PC-3 (cell line): ENCODE measurements around the gene RPS6KC1.

Source experiments
- CTCF ChIP-seq: fragments of 300-600 bp; sonication (generic); conservative IDR thresholded peaks from 2 replicates; pipeline ENCODE4 v1.5.1; 2017; ENCODE audit warnings: antibody characterized with exemption, low read depth, mild to moderate bottlenecking, low read length
- EZH2 ChIP-seq: fragments of 300-600 bp; sonication (generic); IDR thresholded peaks from one replicate; pipeline ENCODE4 v1.6.1; 2017; ENCODE audit warnings: antibody characterized with exemption, mild to moderate bottlenecking, low read length; ENCODE audit not compliant: unreplicated experiment
- EZH2phosphoT487 ChIP-seq: fragments of 300-600 bp; sonication (generic); IDR thresholded peaks from 2 replicates; pipeline ENCODE4 v1.6.1; 2018; ENCODE audit warnings: mild to moderate bottlenecking, antibody characterized with exemption, low read length, borderline replicate concordance

GRCh38 chr1:213050745-213051126 lies 305 bp upstream of the RPS6KC1 start:
- no peak for TF ChIP-seq CTCF
- no peak for TF ChIP-seq EZH2
- TF ChIP-seq EZH2phosphoT487, result no peak
